ENCODE measurements around the gene NSD2. TPM values are rescaled to one million over a fixed set of nuclear protein-coding genes. Genes with fewer than 3 reads are reported as not detected.
"Not testable (repeated sequence)": the region's sequence is repeated elsewhere in the genome, so short reads cannot be mapped to it uniquely, and the experiment has no call there.

NSD2 gene
- total RNA-seq, 1 donor from 2014 or later = 43.4 TPM

- FAIRE-seq (no peak), DNase-seq (ENCODE audit: low read depth) (no peak)
- no peak for TF ChIP-seq CTCF (IDR thresholded peaks at IDR 0.05; ENCODE audit: insufficient read depth, low read length, severe bottlenecking)
- Histone ChIP-seq H3K36me3 (ENCODE audit: control insufficient read depth, insufficient read depth, low read length) (no peaks in the 10 kb centered on the region), H3K27me3 (ENCODE audit: control insufficient read depth, insufficient read depth, low read length) (no peaks in the 10 kb centered on the region), H3K4me3 (ENCODE audit: low read depth, low read length) (no peak overlapping the region)
Measured at GRCh38 chr4:2011583-2011982, 140.4 kb downstream of the NSD2 start.

- Histone ChIP-seq H3K36me3 (ENCODE audit: control insufficient read depth, insufficient read depth, low read length) (no peaks in the 10 kb centered on the region), H3K4me3 (ENCODE audit: low read depth, low read length) (no peak overlapping the region), H3K27me3 (ENCODE audit: control insufficient read depth, insufficient read depth, low read length) (no peaks in the 10 kb centered on the region)
- DNase-seq (ENCODE audit: low read depth) = no peak
- TF ChIP-seq CTCF (IDR thresholded peaks at IDR 0.05; ENCODE audit: insufficient read depth, low read length, severe bottlenecking) = no peak
- FAIRE-seq = no peak
Measured at GRCh38 chr4:2015008-2015407, 143.8 kb downstream of the NSD2 start.

- not testable (repeated sequence) for H3K4me3 ChIP-seq (ENCODE audit: low read depth, low read length); H3K36me3 ChIP-seq (ENCODE audit: control insufficient read depth, insufficient read depth, low read length); FAIRE-seq; DNase-seq (ENCODE audit: low read depth); H3K27me3 ChIP-seq (ENCODE audit: control insufficient read depth, insufficient read depth, low read length)
Measured at GRCh38 chr4:2021358-2022018, 150.3 kb downstream of the NSD2 start.

- Histone ChIP-seq H3K4me3 (ENCODE audit: low read depth, low read length) (no peak overlapping the region), H3K36me3 (ENCODE audit: control insufficient read depth, insufficient read depth, low read length) (no peaks in the 10 kb centered on the region), H3K27me3 (ENCODE audit: control insufficient read depth, insufficient read depth, low read length) (peaks cover 5% of the 10 kb centered on the region)
- no peak for TF ChIP-seq CTCF (IDR thresholded peaks at IDR 0.05; ENCODE audit: insufficient read depth, low read length, severe bottlenecking)
- FAIRE-seq (no peak), DNase-seq (ENCODE audit: low read depth) (no peak)
Measured at GRCh38 chr4:2024683-2025082, 153.5 kb downstream of the NSD2 start.

GRCh38 chr4:2025817-2026216 is 154.6 kb downstream of the NSD2 start:
- no peak for DNase-seq (ENCODE audit: low read depth)
- H3K27me3 ChIP-seq (ENCODE audit: control insufficient read depth, insufficient read depth, low read length) = peaks cover 5% of the 10 kb centered on the region
- H3K36me3 ChIP-seq (ENCODE audit: control insufficient read depth, insufficient read depth, low read length) = no peaks in the 10 kb centered on the region
- TF ChIP-seq CTCF (IDR thresholded peaks at IDR 0.05; ENCODE audit: insufficient read depth, low read length, severe bottlenecking) = no peak
- FAIRE-seq = peak; percentile 32
- no peak overlapping the region for H3K4me3 ChIP-seq (ENCODE audit: low read depth, low read length)

- not testable (repeated sequence) for H3K27me3 ChIP-seq (ENCODE audit: control insufficient read depth, insufficient read depth, low read length); H3K36me3 ChIP-seq (ENCODE audit: control insufficient read depth, insufficient read depth, low read length); DNase-seq (ENCODE audit: low read depth); H3K4me3 ChIP-seq (ENCODE audit: low read depth, low read length); FAIRE-seq
Measured at GRCh38 chr4:2027120-2027519, 155.9 kb downstream of the NSD2 start.

- not testable (repeated sequence) for H3K27me3 ChIP-seq (ENCODE audit: control insufficient read depth, insufficient read depth, low read length); H3K4me3 ChIP-seq (ENCODE audit: low read depth, low read length); H3K36me3 ChIP-seq (ENCODE audit: control insufficient read depth, insufficient read depth, low read length); FAIRE-seq; DNase-seq (ENCODE audit: low read depth)
Measured at GRCh38 chr4:2031161-2031560, 160.0 kb downstream of the NSD2 start.

Other genes starting within 250 kb of the NSD2 start
- 0.64 and 0.79 TPM in 2 replicates for gene FAM53A, start 187.1 kb upstream of the NSD2 start, total RNA-seq
- gene SLBP, start 159.1 kb upstream of the NSD2 start, total RNA-seq = 55.6 and 62.9 TPM in 2 replicates
- 20.0 and 34.4 TPM in 2 replicates for gene TMEM129, start 150.1 kb upstream of the NSD2 start, total RNA-seq
- 1.2 and 3.4 TPM in 2 replicates for gene TACC3, start 149.9 kb upstream of the NSD2 start, total RNA-seq
- gene FGFR3, start 78.1 kb upstream of the NSD2 start, total RNA-seq = 29.0 and 133 TPM in 2 replicates
- gene LETM1, start 15.2 kb upstream of the NSD2 start, total RNA-seq = 109 and 176 TPM in 2 replicates
- 14.7 and 17.9 TPM in 2 replicates for gene NELFA, start 137.6 kb downstream of the NSD2 start, total RNA-seq
- not detected in 2 replicates for gene NAT8L, start 187.9 kb downstream of the NSD2 start, total RNA-seq

Measured in bronchial epithelial cell (primary cell).